Stimulated activated CD4-positive, alpha-beta T cell treated with anti-CD3 and anti-CD28 coated beads, Interleukin-1b, Interleukin-23, amount 100 ng/mL, for 48 hours (primary cell): Measurements from ENCODE around the gene CELF4.

Source experiments
- DNase-seq: peaks from one replicate; pipeline ENCODE4 v3.0.0-alpha.2; 2020

CELF4 gene

DNA sequence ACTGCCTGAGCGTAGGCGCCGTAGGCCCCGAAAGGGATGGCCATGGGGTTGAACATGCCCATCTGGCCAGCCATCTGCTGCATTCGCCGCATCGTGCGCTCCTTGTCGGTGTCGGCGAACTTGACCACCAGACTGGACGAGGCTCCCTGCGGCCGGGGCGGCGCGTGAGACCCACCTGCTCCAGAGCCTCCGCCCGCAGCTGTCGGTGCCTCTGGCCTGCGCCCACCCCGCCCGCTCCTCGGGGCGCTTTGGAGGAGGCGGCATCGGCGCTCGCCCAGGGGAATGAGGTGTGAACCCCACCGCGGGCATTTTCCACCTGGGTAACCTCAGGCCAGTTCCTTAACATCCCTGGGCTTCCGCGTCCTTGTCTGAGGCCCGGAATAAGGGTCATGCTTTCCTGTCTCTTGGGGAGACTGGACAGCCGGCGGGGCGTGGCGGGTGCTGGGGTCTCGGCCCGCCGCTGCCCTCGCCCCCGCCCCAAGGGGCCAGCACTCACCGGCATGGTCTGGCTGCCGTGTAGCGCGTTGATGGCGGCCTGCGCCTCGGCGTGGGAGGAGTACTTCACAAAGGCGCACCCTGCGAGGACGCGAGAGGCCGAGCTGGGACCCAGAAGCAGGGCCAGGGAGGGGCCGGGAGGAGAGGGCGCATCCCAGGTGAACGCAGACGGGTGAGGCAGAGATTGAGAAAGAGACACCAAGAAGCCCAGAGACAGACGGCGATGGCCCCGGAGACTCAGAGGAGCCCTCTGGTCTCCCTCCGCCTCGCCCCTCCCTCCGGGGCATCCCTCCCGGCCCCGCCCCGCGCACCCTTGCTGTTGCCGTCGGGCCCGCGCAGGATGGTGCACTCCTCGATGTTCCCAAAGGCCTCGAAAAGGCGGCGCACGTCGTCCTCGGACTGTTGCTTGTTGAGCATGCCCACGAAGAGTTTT is 291.0 kb downstream of the CELF4 start:
- no peak for DNase-seq

DNA sequence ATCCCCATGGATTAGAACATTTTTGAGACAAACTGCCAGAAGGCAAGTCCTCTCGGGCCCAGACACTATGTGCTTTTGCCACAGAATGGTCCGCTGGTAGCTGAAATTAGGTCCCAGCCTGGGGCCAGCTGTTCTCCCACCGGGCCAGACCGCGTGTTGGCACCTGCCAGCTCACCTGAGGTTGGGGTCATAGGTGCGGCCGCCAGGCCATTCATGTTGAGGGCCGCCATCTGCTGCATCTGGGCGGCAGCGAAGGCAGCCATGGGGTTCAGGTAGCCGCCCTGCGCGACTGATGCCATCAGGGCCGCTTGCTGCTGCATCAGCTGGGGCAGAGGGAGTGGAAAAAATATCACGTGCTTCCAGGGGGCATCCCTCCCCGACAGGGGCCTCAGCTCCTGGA is 292.8 kb downstream of the CELF4 start:
- no peak for DNase-seq

DNA sequence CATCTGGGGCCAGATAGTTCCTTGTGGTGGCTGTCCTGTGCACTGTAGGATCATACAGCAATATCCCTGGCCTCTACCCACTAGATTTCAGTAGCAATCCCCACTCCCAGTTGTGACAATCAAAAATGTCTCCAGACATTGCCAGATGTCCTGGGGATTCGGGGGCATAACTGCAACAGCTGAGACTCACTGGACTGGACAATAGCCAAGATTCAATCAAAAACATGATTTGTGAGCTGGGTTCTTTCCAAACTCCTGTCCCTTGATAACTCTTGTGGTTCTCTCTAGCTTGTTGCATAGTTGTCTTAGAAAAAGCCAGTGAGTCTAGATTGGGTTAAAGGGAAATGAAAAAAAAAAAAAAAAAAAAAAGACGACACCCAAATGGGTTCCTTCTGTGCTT is 293.4 kb downstream of the CELF4 start:
- DNase-seq: no peak

- no peak for DNase-seq
Measured at GRCh38 chr18:37270666-37271052, 294.9 kb downstream of the CELF4 start.

DNA sequence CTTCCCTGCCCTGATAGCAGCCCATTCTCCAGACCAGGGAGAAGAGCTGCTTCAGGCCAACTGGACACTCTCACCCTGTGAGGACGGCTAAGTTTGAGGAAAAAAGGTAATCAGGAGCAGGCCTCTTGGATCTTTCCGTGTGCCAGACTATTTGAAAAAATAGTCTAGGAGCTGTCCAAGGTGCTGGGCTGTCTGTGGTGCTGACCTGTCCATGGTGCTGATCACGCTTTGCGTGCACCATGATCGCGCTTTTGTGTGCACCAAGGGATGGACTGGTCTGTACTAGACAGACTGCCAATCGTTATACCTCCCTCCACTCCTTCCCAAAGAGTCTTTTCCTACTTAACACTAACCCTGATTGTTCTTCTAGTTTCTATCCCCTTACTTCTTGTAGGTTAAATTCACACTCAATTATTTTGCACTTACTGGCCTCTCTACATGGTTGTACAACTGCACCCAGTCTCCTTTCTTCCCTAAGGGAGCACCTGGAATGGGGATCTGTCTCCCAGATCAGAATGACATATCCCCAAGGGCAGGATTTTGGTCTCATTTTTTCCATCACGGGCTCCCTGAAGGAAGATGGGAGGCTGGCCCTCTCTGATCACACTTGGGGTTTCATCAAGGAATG is 295.4 kb downstream of the CELF4 start:
- DNase-seq: peak; percentile 16

DNA sequence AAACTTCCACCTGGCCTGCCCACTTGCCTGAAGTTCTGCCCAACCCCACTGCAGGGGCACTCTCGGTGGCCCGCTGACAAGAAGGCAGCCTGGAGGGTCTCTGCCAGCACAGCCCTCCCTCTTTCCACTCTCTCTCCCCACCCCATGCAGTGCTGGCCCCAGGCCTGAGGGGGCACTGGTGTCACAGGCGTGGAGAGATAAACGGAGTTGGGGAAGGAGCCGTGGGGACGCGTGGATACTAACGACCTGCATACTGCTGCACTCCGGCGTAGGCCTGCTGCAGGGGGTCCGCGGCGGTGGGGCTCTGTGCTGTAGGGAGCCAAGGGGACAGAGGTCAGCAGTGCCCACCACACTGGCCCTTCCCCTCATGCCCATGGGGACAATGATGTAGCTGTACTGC is 299.3 kb downstream of the CELF4 start:
- DNase-seq: no peak

DNA sequence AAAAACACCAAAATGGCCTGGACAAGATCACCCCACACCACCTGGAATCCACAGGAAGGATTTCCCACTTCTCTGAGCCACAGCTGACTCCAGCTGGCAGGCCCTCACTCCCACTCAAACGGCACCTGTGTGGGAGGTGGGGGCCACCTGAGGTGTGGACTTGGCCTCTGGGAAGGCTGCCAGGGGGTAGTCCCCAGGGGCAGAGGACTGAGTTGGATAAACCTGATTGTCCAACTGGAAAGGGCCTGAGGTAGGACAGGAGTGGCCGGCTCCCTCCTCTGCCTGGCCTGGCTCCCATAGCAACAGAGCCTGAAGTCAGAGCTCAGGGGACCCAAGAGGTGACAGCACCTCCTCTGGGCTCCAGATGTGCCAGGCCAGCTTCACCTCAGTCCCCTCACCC is 300.2 kb downstream of the CELF4 start:
- no peak for DNase-seq

GRCh38 chr18:37264956-37265355 is 300.6 kb downstream of the CELF4 start:
- DNase-seq: no peak

DNA sequence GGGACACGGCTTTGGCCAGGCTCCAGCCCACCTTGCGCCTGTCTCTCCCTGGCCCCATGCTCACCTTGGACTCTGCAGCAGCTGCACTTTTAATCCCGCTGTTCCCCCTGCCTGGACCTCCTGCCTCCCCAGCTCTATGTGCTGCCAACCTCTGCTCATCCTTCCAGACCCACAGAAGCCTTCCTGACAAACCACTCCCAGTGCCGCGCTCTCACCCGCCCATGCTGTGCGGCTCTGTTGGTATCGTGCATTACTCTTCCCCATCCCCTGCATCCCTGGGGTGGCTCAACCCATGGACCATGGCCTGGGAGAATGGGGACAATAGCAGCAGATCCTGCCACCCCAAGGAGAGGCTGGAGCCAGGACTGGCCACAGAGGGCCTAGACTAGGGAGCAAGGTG is 303.6 kb downstream of the CELF4 start:
- no peak for DNase-seq

GRCh38 chr18:37261246-37261840 is 304.3 kb downstream of the CELF4 start:
- DNase-seq: no peak

DNA sequence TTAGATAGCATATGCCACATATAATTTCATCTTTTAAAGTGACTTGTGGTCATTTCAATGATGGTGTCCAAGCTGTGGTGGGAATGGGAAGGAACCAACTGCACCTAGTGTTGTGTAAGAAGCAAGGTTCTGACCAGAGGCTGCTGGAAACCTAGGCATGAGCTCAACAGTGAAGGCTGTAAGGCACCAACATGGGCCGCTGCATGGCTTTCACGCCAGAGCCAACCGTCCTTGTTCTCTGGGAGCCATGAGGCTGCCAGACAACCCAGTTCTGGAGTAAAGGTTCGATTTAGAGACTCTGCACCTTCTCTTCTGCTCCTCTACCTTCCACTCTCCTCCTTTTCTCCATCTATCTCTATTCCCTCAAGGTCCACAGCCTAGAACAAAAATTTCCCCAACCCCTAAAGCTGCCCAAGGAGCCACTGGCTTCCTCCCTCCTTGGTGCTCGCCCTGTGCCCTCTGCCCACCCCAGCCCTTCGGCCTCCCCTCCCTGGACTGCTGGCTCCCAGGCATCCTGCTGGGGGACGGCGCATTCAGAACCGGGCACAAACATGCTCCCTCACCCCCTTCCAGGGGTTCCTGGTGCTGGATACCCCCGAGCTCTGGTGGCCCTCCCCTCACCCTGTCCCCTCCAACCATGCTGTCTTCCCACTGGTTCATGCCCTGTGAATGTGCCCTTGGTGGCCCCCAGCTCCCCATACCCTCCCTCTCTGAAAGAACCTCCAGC is 305.1 kb downstream of the CELF4 start:
- no peak for DNase-seq

DNA sequence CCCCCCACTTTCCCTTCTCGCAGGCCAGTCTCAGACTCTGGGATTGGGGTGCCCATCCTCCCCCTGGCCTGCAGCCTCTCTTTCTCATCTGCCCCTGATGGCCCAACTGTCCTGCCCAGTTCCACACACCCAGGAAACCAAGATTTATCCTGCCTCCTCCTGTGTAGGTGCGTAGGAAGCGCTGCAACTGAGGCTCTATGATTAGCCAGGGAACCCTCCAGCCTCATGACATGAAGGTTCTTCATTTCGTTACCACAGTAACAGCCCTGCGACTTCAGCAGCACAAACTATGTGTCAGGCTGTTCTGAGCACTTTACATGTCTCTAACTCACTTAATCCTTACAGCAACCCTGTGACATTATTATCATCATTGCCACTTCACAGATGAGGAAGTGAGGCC is 305.9 kb downstream of the CELF4 start:
- no peak for DNase-seq

GRCh38 chr18:37258819-37259218 is 306.8 kb downstream of the CELF4 start:
- DNase-seq: no peak

DNA sequence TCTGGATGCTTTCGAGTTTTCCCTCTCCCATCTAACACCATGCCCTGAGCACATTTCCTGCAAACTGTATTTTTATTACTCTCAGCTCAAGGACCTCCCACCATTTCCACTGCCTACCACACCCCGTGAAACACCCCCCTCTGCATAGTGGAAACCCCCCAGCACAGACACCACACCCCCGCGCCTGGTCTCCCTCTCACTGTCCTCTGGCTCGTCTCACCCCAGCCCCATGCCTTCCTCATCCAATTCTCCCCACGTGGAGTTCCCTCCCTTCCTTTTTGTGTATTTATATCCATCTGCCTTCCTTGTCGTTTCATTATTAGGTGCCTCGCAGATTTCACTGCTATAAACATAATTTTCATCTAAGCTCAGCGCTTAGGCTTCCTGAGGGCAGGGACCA is 307.5 kb downstream of the CELF4 start:
- DNase-seq: no peak

- no peak for DNase-seq
Measured at GRCh38 chr18:37254973-37255372, 310.6 kb downstream of the CELF4 start.

DNA sequence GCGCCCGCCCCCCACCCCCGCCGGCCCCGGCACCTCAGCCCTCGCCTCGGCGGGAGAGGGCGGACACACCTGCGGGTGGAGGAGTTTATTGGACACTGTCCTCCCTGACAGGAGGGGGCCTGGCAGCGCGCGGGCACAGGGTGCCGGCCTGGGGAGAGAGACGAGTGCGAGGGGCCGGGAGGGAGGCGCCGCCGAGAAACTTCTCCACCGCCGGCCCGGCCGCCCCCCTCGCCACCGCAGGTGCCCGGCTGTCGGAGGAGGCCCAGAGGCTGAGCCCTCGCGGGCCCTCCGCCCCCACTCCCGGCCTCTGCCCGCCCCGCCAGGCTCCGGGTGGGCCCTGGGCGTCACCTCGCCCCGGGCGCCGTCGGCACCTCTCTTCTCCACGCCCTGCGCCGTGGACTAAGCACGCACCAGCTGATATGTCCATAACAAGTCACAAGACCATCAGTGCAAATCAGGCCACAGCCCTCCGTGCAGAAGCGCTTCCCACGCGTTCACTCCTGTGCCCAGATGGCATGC is 311.3 kb downstream of the CELF4 start:
- no peak for DNase-seq

- DNase-seq: no peak
Measured at GRCh38 chr18:37253394-37254235, 312.0 kb downstream of the CELF4 start.

DNA sequence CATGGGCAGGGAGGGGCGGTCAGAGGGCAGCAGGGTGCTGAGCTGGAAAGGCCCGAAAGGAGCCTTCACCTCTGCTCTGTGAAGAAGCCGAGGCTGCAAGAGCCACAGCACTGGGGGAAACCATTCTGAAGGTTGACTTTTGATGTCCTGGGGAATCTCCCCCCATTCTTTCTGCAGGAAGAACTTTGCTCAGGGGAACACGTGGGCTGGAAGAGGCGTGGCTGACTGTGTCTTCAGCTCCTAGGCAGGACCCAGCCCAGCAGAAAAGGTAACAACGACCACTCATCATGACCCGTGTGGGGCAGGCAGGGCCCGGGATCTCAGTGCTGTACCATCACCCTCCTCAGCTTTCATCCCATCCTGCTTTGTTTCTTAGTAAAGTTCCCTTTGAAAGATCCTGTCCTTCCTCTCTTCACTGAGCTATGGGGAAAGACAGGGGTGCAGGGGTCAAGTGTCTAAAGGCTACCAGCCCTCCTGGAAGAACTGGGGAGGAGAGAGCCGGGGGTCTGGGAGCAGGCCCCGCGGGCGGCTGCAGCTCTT is 312.7 kb downstream of the CELF4 start:
- no peak for DNase-seq

- DNase-seq: no peak
Measured at GRCh38 chr18:37252342-37252741, 313.3 kb downstream of the CELF4 start.

- DNase-seq: no peak
Measured at GRCh38 chr18:37251679-37252078, 313.9 kb downstream of the CELF4 start.

DNA sequence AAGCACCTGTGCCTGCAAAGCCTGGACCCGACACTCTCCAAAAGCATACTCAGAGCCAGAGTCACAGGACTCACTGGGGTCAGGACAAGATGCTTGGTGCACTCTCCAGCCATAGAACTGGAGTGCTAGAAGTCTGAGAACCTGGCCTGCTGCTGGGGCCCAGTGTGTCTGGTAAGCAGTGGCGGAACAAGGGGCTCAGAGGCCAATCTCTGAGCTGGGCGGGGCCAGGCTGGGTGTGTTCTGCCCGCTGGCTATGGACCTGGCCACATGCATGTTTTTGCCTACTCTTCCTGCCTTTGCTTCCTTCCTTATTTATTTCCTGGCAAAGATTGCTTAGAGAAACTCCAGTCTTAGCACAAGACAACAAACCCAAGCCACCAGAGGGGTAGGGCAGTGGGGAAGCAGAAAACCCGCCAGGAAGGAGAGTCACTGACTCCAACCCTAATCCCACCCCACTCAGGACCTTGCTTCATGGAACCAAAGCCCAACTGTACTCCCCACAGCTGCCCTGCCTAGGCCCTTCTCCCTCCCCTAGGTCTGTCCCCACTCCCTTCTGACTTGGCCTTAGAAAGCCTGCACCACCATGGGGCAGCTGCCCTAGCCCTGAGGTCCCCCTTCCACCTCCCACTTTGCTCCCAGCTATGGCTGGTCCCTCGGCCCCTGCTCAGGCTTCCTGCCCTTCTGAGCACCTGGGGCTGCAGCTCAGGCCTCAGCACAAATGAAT is 315.5 kb downstream of the CELF4 start:
- no peak for DNase-seq
